C4-2B (cell line): ENCODE measurements around the gene RPS26.

Experiments
- H3K27ac ChIP-seq: fragments of 450-650 bp; 2 replicates; pipeline ENCODE4 v1.5.1; 2017
- CTCF ChIP-seq: fragments of 450-650 bp; conservative IDR thresholded peaks from 2 replicates; pipeline ENCODE4 v1.5.1; 2017; ENCODE audit warnings: mild to moderate bottlenecking
- ZFX ChIP-seq: fragments of 450-650 bp; IDR thresholded peaks from 2 replicates; pipeline ENCODE4 v1.6.1; 2017

Gene RPS26

GRCh38 chr12:56029666-56030293 is 11.9 kb upstream of the RPS26 start:
- H3K27ac ChIP-seq = peak overlapping the region; percentile 56
- TF ChIP-seq CTCF (peak; percentile 87), ZFX (no peak)

GRCh38 chr12:56031987-56032386 is 9.7 kb upstream of the RPS26 start:
- H3K27ac ChIP-seq = no peak overlapping the region
- TF ChIP-seq ZFX = no peak
- TF ChIP-seq CTCF = no peak

GRCh38 chr12:56034586-56035332 is 7.0 kb upstream of the RPS26 start:
- H3K27ac ChIP-seq = no peak overlapping the region
- TF ChIP-seq ZFX (no peak), CTCF (no peak)

GRCh38 chr12:56037161-56037560 is 4.6 kb upstream of the RPS26 start:
- H3K27ac ChIP-seq = no peak overlapping the region

GRCh38 chr12:56038022-56038655 is 3.6 kb upstream of the RPS26 start:
- TF ChIP-seq ZFX (no peak), CTCF (no peak)
- H3K27ac ChIP-seq = no peak overlapping the region

More at GRCh38 chr12:56037161-56037560, 4.6 kb upstream of the RPS26 start:
- TF ChIP-seq CTCF (no peak), ZFX (no peak)

- no peak for TF ChIP-seq ZFX
- H3K27ac ChIP-seq = peak overlapping the region; percentile 95
Measured at GRCh38 chr12:56040151-56040550, 1.6 kb upstream of the RPS26 start.

- TF ChIP-seq CTCF = no peak
- H3K27ac ChIP-seq = peak overlapping the region; percentile 95
Measured at GRCh38 chr12:56040963-56041551, 661 bp upstream of the RPS26 start.
